ENCODE data around the gene DNASE1L1. TPM values are rescaled to one million over a fixed set of nuclear protein-coding genes. Genes with fewer than 3 reads are reported as not detected.

The DNASE1L1 gene
- total RNA-seq, 1 donor from 2014 or later: 40.8 TPM

DNA sequence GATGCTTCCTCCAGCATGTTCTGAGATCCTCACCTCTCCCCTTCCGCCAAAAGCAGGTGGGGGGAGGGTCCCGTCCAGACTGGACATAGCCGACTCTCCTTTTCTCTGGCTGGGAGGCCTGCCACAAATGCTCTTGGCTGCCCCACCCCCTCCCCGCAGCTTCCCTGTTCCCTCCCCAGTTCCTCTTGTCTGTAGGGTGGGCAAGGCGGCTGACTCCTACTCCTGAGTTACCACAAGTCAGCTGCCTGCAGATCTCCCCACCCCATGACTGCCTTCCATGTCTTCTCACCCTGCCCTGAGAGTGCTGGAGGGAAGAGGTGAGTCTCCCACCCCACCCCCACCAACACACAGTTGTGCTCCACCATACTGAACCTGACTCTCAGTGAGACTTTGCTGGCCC lies 22.3 kb upstream of the DNASE1L1 start:
- H3K36me3 Mint-ChIP-seq (ENCODE audit: low read depth): peaks cover 2% of the 10 kb centered on the region
- H3K27me3 Mint-ChIP-seq (ENCODE audit: low read depth): no peaks in the 10 kb centered on the region
- H3K4me1 Mint-ChIP-seq (ENCODE audit: low read depth): peaks cover 34% of the 10 kb centered on the region
- TF ChIP-seq, protein P1, sequence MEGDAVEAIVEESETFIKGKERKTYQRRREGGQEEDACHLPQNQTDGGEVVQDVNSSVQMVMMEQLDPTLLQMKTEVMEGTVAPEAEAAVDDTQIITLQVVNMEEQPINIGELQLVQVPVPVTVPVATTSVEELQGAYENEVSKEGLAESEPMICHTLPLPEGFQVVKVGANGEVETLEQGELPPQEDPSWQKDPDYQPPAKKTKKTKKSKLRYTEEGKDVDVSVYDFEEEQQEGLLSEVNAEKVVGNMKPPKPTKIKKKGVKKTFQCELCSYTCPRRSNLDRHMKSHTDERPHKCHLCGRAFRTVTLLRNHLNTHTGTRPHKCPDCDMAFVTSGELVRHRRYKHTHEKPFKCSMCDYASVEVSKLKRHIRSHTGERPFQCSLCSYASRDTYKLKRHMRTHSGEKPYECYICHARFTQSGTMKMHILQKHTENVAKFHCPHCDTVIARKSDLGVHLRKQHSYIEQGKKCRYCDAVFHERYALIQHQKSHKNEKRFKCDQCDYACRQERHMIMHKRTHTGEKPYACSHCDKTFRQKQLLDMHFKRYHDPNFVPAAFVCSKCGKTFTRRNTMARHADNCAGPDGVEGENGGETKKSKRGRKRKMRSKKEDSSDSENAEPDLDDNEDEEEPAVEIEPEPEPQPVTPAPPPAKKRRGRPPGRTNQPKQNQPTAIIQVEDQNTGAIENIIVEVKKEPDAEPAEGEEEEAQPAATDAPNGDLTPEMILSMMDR (IDR thresholded peaks at IDR 0.05): no peak
- no peaks in the 10 kb centered on the region for H3K9me3 Mint-ChIP-seq (ENCODE audit: low read depth)
- no peak overlapping the region for H3K27ac Mint-ChIP-seq (ENCODE audit: unreplicated experiment)
- DNase-seq (ENCODE audit: low spot score): no peak
- no peak overlapping the region for H3K4me3 Mint-ChIP-seq (ENCODE audit: unreplicated experiment)

DNA sequence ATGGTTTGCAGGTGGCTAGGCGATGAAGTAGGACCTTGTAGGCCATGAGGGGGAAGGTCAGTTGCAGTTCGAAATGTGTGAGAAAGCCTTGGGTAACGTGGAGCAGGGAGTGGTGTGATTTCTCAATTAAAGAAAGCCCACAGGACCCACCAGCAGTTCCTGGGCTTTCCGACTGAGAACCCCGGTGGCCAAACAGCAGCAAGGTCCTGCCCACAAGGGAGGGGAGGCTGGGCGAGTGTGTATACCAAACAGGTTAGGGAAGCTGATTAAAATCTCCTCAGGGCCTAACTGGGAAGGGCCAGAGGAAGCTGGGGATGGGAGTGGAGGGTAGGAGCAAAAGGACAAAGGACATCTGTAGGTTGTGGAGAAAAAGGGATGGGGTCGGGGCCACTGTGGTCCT lies 21.9 kb upstream of the DNASE1L1 start:
- no peak overlapping the region for H3K4me3 Mint-ChIP-seq (ENCODE audit: unreplicated experiment)
- H3K36me3 Mint-ChIP-seq (ENCODE audit: low read depth): peaks cover 2% of the 10 kb centered on the region
- H3K27me3 Mint-ChIP-seq (ENCODE audit: low read depth): no peaks in the 10 kb centered on the region
- no peak for DNase-seq (ENCODE audit: low spot score)
- H3K9me3 Mint-ChIP-seq (ENCODE audit: low read depth): no peaks in the 10 kb centered on the region
- no peak overlapping the region for H3K27ac Mint-ChIP-seq (ENCODE audit: unreplicated experiment)
- H3K4me1 Mint-ChIP-seq (ENCODE audit: low read depth): peaks cover 30% of the 10 kb centered on the region
- TF ChIP-seq, protein P1 (IDR thresholded peaks at IDR 0.05): no peak

DNA sequence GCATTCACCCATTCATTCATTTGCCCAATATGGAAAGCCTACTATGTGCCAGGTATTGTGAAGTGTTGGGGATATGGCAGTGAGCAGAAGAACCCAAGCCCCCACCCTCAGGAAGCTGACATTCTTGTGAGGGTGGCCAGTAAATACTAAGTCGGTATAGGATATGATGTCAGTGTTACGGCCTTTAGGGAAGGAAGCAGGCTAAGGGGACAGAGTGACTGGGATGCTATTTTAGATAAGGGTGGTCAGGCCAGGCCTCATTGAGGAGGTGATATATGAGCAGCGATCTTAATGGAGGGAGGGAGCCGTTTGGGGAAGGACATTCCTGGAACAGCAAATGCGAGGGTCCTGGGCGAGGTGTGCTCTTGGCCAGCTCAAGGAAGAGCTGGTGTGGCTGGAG lies 21.4 kb upstream of the DNASE1L1 start:
- no peak for DNase-seq (ENCODE audit: low spot score)
- H3K4me1 Mint-ChIP-seq (ENCODE audit: low read depth): peaks cover 30% of the 10 kb centered on the region
- H3K9me3 Mint-ChIP-seq (ENCODE audit: low read depth): no peaks in the 10 kb centered on the region
- H3K4me3 Mint-ChIP-seq (ENCODE audit: unreplicated experiment): no peak overlapping the region
- TF ChIP-seq, protein P1 (IDR thresholded peaks at IDR 0.05): no peak
- H3K27me3 Mint-ChIP-seq (ENCODE audit: low read depth): no peaks in the 10 kb centered on the region
- no peak overlapping the region for H3K27ac Mint-ChIP-seq (ENCODE audit: unreplicated experiment)
- H3K36me3 Mint-ChIP-seq (ENCODE audit: low read depth): peaks cover 2% of the 10 kb centered on the region

DNA sequence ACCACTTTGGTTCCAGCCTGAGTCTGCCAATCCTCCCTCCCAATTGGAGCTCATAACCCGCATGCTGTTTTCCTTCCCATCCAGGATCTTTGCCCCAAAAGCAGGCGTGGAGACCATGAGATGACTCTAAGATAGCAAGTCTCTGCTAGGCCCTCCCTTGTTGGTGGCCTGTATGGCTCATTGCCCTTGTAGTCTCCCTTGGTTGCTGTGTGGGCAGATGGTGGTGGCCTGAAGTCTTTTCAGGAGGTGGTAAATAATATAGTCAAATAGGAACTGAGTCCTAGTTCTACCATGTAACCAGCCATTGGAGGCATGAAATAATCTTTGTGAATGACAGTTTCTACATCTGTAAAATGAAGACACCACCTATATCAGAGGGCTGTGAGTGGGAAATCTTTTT lies 20.7 kb upstream of the DNASE1L1 start:
- H3K27ac Mint-ChIP-seq (ENCODE audit: unreplicated experiment): no peak overlapping the region
- TF ChIP-seq, protein P1 (IDR thresholded peaks at IDR 0.05): no peak
- H3K4me1 Mint-ChIP-seq (ENCODE audit: low read depth): peaks cover 30% of the 10 kb centered on the region
- no peaks in the 10 kb centered on the region for H3K9me3 Mint-ChIP-seq (ENCODE audit: low read depth)
- no peaks in the 10 kb centered on the region for H3K27me3 Mint-ChIP-seq (ENCODE audit: low read depth)
- DNase-seq (ENCODE audit: low spot score): no peak
- peak overlapping the region; percentile 75 for H3K4me3 Mint-ChIP-seq (ENCODE audit: unreplicated experiment)
- peaks cover 2% of the 10 kb centered on the region for H3K36me3 Mint-ChIP-seq (ENCODE audit: low read depth)

DNA sequence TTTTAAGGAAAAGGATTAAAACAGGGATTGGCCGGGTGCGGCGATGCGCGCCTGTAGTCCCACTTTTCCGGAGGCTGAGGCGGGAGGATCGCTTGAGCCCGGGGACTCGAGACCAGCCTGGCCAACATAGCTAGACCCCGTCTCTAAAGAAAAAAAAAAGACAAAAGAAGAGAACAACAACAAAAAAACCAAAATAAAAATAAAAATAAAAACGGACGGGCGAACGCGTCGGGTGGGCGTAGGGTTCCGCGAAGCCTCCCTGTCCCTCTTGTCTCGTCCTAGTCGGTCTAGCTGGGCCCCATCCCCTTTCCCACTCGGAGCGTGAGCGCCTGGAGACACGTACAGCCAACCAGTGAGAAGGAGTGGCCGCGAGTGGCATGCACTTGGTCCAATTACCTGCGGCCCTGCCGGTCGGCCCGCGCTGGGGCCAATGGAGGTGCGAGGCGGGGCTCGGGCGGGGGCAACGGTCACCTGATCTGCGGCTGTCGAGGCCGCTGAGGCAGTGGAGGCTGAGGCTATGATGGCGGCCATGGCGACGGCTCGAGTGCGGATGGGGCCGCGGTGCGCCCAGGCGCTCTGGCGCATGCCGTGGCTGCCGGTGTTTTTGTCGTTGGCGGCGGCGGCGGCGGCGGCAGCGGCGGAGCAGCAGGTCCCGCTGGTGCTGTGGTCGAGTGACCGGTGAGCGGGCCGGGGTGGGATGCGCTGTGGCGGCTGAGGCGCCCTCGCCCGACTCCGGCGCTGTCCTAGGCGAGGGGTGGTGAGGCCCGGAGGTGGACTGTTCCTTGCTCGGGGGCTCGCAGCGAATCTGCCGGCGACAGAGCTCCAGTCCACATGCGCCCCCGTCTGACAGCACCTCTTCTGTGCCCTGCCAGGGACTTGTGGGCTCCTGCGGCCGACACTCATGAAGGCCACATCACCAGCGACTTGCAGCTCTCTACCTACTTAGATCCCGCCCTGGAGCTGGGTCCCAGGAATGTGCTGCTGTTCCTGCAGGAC lies 19.4 kb upstream of the DNASE1L1 start, which contains the start of gene ATP6AP1:
Gene ATP6AP1, plus strand, starts transcription at position 502 of the 996 bp plus-strand sequence. Its CDS starts 16 bp downstream, at position 518.
- peak within 1 kb of the TSS; percentile 75 for H3K4me3 Mint-ChIP-seq (ENCODE audit: unreplicated experiment)
- H3K36me3 Mint-ChIP-seq (ENCODE audit: low read depth): peaks cover 2% of the 10 kb centered on the region
- DNase-seq (ENCODE audit: low spot score): no peak
- H3K27me3 Mint-ChIP-seq (ENCODE audit: low read depth): no peaks in the 10 kb centered on the region
- TF ChIP-seq, protein P1 (IDR thresholded peaks at IDR 0.05): peak; percentile 30
- no peaks in the 10 kb centered on the region for H3K9me3 Mint-ChIP-seq (ENCODE audit: low read depth)
- H3K27ac Mint-ChIP-seq (ENCODE audit: unreplicated experiment): peak within 1 kb of the TSS; percentile 65
- peaks cover 30% of the 10 kb centered on the region for H3K4me1 Mint-ChIP-seq (ENCODE audit: low read depth)
